Measurements from ENCODE around the gene KIZ.

Gene KIZ

GRCh38 chr20:21105429-21106170, 20.3 kb upstream of the KIZ start:
- TF ChIP-seq CTCF (IDR thresholded peaks at IDR 0.05; ENCODE audit: control insufficient read depth, extremely low read depth, insufficient read depth), result no peak
- no peak overlapping the region for H3K4me3 ChIP-seq (ENCODE audit: low read depth, low read length)
- no peak for DNase-seq (ENCODE audit: low read depth)

- TF ChIP-seq CTCF (IDR thresholded peaks at IDR 0.05; ENCODE audit: control insufficient read depth, extremely low read depth, insufficient read depth), result no peak
- H3K4me3 ChIP-seq (ENCODE audit: low read depth, low read length), result no peak within 1 kb of the TSS
- DNase-seq (ENCODE audit: low read depth), result no peak
Observed at GRCh38 chr20:21106171-21107017, 19.5 kb upstream of the KIZ start, which contains the start of gene LINC00237. Gene LINC00237 (minus strand): TSS chr20:21106358.

GRCh38 chr20:21109144-21109543, 16.7 kb upstream of the KIZ start:
- DNase-seq (ENCODE audit: low read depth), result no peak
- no peak for TF ChIP-seq CTCF (IDR thresholded peaks at IDR 0.05; ENCODE audit: control insufficient read depth, extremely low read depth, insufficient read depth)
- H3K4me3 ChIP-seq (ENCODE audit: low read depth, low read length), result no peak overlapping the region

- no peak overlapping the region for H3K4me3 ChIP-seq (ENCODE audit: low read depth, low read length)
- TF ChIP-seq CTCF (IDR thresholded peaks at IDR 0.05; ENCODE audit: control insufficient read depth, extremely low read depth, insufficient read depth), result no peak
- DNase-seq (ENCODE audit: low read depth), result no peak
Observed at GRCh38 chr20:21110811-21111210, 15.1 kb upstream of the KIZ start.

- DNase-seq (ENCODE audit: low read depth), result no peak
- no peak for TF ChIP-seq CTCF (IDR thresholded peaks at IDR 0.05; ENCODE audit: control insufficient read depth, extremely low read depth, insufficient read depth)
- H3K4me3 ChIP-seq (ENCODE audit: low read depth, low read length), result no peak overlapping the region
Observed at GRCh38 chr20:21111416-21111815, 14.5 kb upstream of the KIZ start.

GRCh38 chr20:21113697-21114096, 12.2 kb upstream of the KIZ start:
- no peak for DNase-seq (ENCODE audit: low read depth)
- no peak for TF ChIP-seq CTCF (IDR thresholded peaks at IDR 0.05; ENCODE audit: control insufficient read depth, extremely low read depth, insufficient read depth)
- H3K4me3 ChIP-seq (ENCODE audit: low read depth, low read length), result no peak overlapping the region

All from LNCaP clone FGC (cell line).